B cell (primary cell): ENCODE measurements around the gene LCN9. TPM values are rescaled to one million over a fixed set of nuclear protein-coding genes. Genes with fewer than 3 reads are reported as not detected.

Source experiments
- ATAC-seq: fragments of 200-7000 bp; cut with Tn5 transposase; one replicate; pipeline ENCODE4 v1.10.0; 2021; ENCODE audit warnings: low read depth, mild to moderate bottlenecking, moderate number of reproducible peaks, moderate library complexity
- CTCF ChIA-PET: fragments of 350-600 bp; sonication (Branson Sonifier 250); formaldehyde crosslinking; loops from one replicate; lab custom pipeline; 2021; ENCODE audit warnings: antibody characterized with exemption, inconsistent platforms; lab: Charles Lee
- POLR2A ChIA-PET: fragments of 350-600 bp; sonication (Branson Sonifier 250); formaldehyde crosslinking; loops from one replicate; lab custom pipeline; 2021; ENCODE audit warnings: antibody characterized with exemption; lab: Charles Lee
- DNase-seq: peaks from one replicate; pipeline ENCODE4 v3.0.0; 2013
- H2AFZ ChIP-seq: 2 replicates; pipeline ENCODE4 v1.6.1; 2012; ENCODE audit warnings: mild to moderate bottlenecking, low read depth, low read length; ENCODE audit not compliant: insufficient read depth, poor library complexity, severe bottlenecking
- H3K27ac ChIP-seq, 2 donors: 1 replicate in 1 of 2; 2 replicates in 1 of 2; pipeline ENCODE4 v1.5.1; 2012 to 2013; ENCODE audit warnings: low read length in 2 of 2, mild to moderate bottlenecking in 2 of 2, moderate library complexity in 1 of 2
- H3K27me3 ChIP-seq, 4 experiments: fragments of 200-600 bp in 1 of 4; sonication (generic) in 1 of 4; replicated peaks in 1 of 4; 1 replicate in 2 of 4; 2 replicates in 2 of 4; pipeline versions ENCODE4 v1.6.1 to v1.7.0; 2013 to 2016; ENCODE audit warnings: low read length in 3 of 4, mild to moderate bottlenecking in 2 of 4, mixed read lengths in 1 of 4, moderate library complexity in 1 of 4; ENCODE audit not compliant: insufficient read depth in 4 of 4, control insufficient read depth in 3 of 4; ENCODE audit errors: control extremely low read depth in 1 of 4
- H3K36me3 ChIP-seq, 2 experiments: replicated peaks in 1 of 2; 1 replicate in 1 of 2; 2 replicates in 1 of 2; pipeline versions ENCODE4 v1.6.1 to v1.7.1; 2013; ENCODE audit warnings: low read length in 1 of 2; ENCODE audit not compliant: insufficient read depth in 2 of 2, control insufficient read depth in 1 of 2; ENCODE audit errors: control extremely low read depth in 1 of 2, extremely low read depth in 1 of 2
- H3K4me1 ChIP-seq, 2 donors: fragments of 200-600 bp in 1 of 2; sonication (generic) in 1 of 2; 1 replicate in 1 of 2; 2 replicates in 1 of 2; pipeline versions ENCODE4 v1.5.1 to v1.6.1; 2013 to 2017; ENCODE audit warnings: low read length in 2 of 2; ENCODE audit not compliant: control insufficient read depth in 2 of 2, insufficient read depth in 2 of 2
- H3K4me2 ChIP-seq: replicated peaks from 2 replicates; pipeline ENCODE3; 2012; ENCODE audit warnings: mild to moderate bottlenecking, low read depth, low read length; ENCODE audit not compliant: poor library complexity, severe bottlenecking
- H3K4me3 ChIP-seq, 5 experiments: fragments of 200-600 bp in 1 of 5; sonication (generic) in 1 of 5; 1 replicate in 3 of 5; 2 replicates in 2 of 5; pipeline versions ENCODE4 v1.5.1 to v1.7.0; 2011 to 2016; ENCODE audit warnings: low read length in 4 of 5, mild to moderate bottlenecking in 4 of 5, low read depth in 2 of 5, control low read depth in 1 of 5, moderate library complexity in 1 of 5; ENCODE audit not compliant: insufficient read depth in 1 of 5; ENCODE audit errors: control extremely low read depth in 1 of 5, extremely low read depth in 1 of 5
- H3K79me2 ChIP-seq: fragments of 200-600 bp; sonication (generic); one replicate; pipeline ENCODE4 v1.6.0; 2016; ENCODE audit warnings: low read length; ENCODE audit not compliant: control insufficient read depth, insufficient read depth
- H3K9ac ChIP-seq: fragments of 200-600 bp; sonication (generic); 2 replicates; pipeline ENCODE4 v1.6.1; 2017; ENCODE audit warnings: mild to moderate bottlenecking, low read length, moderate library complexity
- H3K9me3 ChIP-seq, 3 donors: one replicate each; pipeline versions ENCODE4 v1.6.1 to v1.7.1; 2013; ENCODE audit warnings: low read length in 2 of 3; ENCODE audit not compliant: control insufficient read depth in 2 of 3, insufficient read depth in 1 of 3; ENCODE audit errors: control extremely low read depth in 1 of 3
- H4K20me1 ChIP-seq: 2 replicates; pipeline ENCODE4 v1.6.0; 2012; ENCODE audit warnings: mild to moderate bottlenecking, low read length; ENCODE audit not compliant: insufficient read depth, control insufficient read depth, poor library complexity, severe bottlenecking
- H3K27ac Mint-ChIP-seq: one replicate; pipeline ENCODE4 v1.8.0; 2021; ENCODE audit warnings: mixed read lengths
- H3K27me3 Mint-ChIP-seq: one replicate; pipeline ENCODE4 v1.8.0; 2021; ENCODE audit warnings: mixed read lengths
- H3K4me1 Mint-ChIP-seq: one replicate; pipeline ENCODE4 v1.8.0; 2021; ENCODE audit warnings: mixed read lengths
- H3K4me3 Mint-ChIP-seq: one replicate; pipeline ENCODE4 v1.8.0; 2021; ENCODE audit warnings: mixed read lengths
- H3K9me3 Mint-ChIP-seq: one replicate; pipeline ENCODE4 v1.8.0; 2022; ENCODE audit warnings: mixed read lengths; ENCODE audit not compliant: insufficient read depth
- EZH2 ChIP-seq: IDR thresholded peaks from 2 replicates; pipeline ENCODE4 v1.6.1; 2012; ENCODE audit warnings: borderline replicate concordance, low read depth, mild to moderate bottlenecking, moderate library complexity, low read length; ENCODE audit not compliant: insufficient read depth, poor library complexity, severe bottlenecking
- WGBS: methylation state at CpG from one replicate; pipeline ENCODE4 v1.1.5; 2013; ENCODE audit warnings: missing lambda C conversion rate; ENCODE audit not compliant: insufficient coverage; 5-methylcytosine and 5-hydroxymethylcytosine counted together
- intact Hi-C: fragments of 100-400 bp; cut with micrococcal nuclease; formaldehyde crosslinking; loops from one replicate; pipeline ENCODE4 v1.10.0; 2022
- polyA plus RNA-seq: library from polyadenylated mRNA; depleted of rRNA; stranded (reverse); fragments of >200 nt; gene quantifications from 2 replicates; pipeline ENCODE4 v1.2.3, GENCODE V29; 2012
- total RNA-seq, 2 donors: library from RNA; stranded (reverse); fragments of 120-200 nt in 1 of 2; gene quantifications; 1 replicate in 1 of 2; 2 replicates in 1 of 2; pipeline versions ENCODE4 v1.2.3 to v1.2.4, GENCODE V29; 2013 to 2022
- TF ChIP-seq, protein P1 (sequence below): fragments of 200-600 bp; IDR thresholded peaks from one replicate; pipeline ENCODE4 v1.8.0; 2022; ENCODE audit warnings: antibody characterized with exemption, mild to moderate bottlenecking

Gene LCN9
- total and polyA plus RNA-seq, 2 donors (not counting 1 experiment from before 2014, with no cell fraction given) = not detected

DNA sequence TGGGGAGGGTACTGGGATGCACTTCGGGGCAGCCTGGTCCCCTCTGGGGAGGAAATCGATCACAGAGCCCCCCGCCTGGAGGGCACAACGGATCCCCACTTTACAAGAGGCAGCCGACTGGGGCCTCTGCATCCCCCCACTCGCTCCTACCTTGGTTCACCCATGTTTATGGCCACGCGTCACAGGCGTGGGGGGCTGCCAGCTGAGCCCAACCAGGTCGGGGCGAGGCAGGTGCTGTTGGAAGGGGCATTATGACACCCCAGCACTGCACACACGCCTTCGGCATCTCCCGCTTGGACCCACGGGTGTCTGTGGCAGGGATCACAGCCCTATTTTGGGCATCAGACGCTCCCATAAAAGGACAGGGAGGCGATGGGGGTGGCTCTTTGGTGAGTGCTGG lies 21.6 kb downstream of the LCN9 start:
- intact Hi-C loops = no loop called here
- no peaks in the 10 kb centered on the region for H3K4me1 ChIP-seq
- H2AFZ ChIP-seq = no peak overlapping the region
- peaks cover 0 to 4% (median 0%) of the 10 kb centered on the region in 3 donors for H3K9me3 ChIP-seq
- no peak overlapping the region for H3K9ac ChIP-seq
- H3K4me1 Mint-ChIP-seq = no peaks in the 10 kb centered on the region
- no peak overlapping the region for H3K4me3 Mint-ChIP-seq
- no peaks in the 10 kb centered on the region for H3K36me3 ChIP-seq
- no peak overlapping the region for H3K27ac ChIP-seq
- no peaks in the 10 kb centered on the region for H3K79me2 ChIP-seq
- peaks cover 3% of the 10 kb centered on the region for H3K27me3 Mint-ChIP-seq
- no peak overlapping the region for H3K4me3 ChIP-seq
- H3K4me2 ChIP-seq = no peak overlapping the region
- POLR2A ChIA-PET = no interaction called here
- CTCF ChIA-PET = no interaction called here
- H3K27me3 ChIP-seq = no peaks in the 10 kb centered on the region
- ATAC-seq (no peak), DNase-seq (no peak)
- H3K9me3 Mint-ChIP-seq = no peaks in the 10 kb centered on the region
- H4K20me1 ChIP-seq = no peaks in the 10 kb centered on the region
- TF ChIP-seq, protein P1, sequence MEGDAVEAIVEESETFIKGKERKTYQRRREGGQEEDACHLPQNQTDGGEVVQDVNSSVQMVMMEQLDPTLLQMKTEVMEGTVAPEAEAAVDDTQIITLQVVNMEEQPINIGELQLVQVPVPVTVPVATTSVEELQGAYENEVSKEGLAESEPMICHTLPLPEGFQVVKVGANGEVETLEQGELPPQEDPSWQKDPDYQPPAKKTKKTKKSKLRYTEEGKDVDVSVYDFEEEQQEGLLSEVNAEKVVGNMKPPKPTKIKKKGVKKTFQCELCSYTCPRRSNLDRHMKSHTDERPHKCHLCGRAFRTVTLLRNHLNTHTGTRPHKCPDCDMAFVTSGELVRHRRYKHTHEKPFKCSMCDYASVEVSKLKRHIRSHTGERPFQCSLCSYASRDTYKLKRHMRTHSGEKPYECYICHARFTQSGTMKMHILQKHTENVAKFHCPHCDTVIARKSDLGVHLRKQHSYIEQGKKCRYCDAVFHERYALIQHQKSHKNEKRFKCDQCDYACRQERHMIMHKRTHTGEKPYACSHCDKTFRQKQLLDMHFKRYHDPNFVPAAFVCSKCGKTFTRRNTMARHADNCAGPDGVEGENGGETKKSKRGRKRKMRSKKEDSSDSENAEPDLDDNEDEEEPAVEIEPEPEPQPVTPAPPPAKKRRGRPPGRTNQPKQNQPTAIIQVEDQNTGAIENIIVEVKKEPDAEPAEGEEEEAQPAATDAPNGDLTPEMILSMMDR = no peak
- TF ChIP-seq EZH2 = no peak
- H3K27ac Mint-ChIP-seq = no peak overlapping the region
- 79% methylated on average over 15 of the region's 17 CpGs for WGBS

DNA sequence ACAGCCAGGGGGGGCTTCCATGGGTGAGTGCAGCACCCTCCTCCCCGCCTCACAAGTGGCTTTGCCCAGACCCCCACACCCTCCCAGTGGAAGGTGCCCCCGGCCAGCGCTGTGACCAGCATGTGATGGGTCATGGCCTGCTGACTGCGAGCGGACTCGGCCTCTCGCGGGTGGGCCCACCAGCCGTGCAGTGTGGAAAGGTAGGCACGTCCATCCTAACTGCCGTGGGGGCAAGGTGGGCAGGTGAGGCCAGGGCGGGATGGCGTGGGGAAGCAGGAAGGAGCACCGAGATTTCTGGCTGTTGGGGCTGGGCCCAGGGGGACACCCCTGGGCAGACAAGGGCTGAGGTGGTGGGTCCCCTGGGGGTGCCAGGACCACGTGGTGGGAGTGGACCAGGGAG lies 24.1 kb downstream of the LCN9 start:
- H3K4me1 Mint-ChIP-seq = no peaks in the 10 kb centered on the region
- no peak overlapping the region for H3K4me3 ChIP-seq
- H3K27ac Mint-ChIP-seq = no peak overlapping the region
- no peak overlapping the region for H3K9ac ChIP-seq
- H4K20me1 ChIP-seq = no peaks in the 10 kb centered on the region
- H3K4me1 ChIP-seq = no peaks in the 10 kb centered on the region
- ChIA-PET CTCF (no interaction called here), POLR2A (no interaction called here)
- no peaks in the 10 kb centered on the region for H3K27me3 ChIP-seq
- no peak overlapping the region for H3K27ac ChIP-seq
- no peaks in the 10 kb centered on the region for H3K79me2 ChIP-seq
- H3K4me3 Mint-ChIP-seq = no peak overlapping the region
- ATAC-seq (no peak), DNase-seq (no peak)
- H3K9me3 ChIP-seq = peaks cover 0 to 7% (median 0%) of the 10 kb centered on the region in 3 donors
- WGBS = 85% methylated on average over 14 of the region's 15 CpGs
- peaks cover 6% of the 10 kb centered on the region for H3K27me3 Mint-ChIP-seq
- no peaks in the 10 kb centered on the region for H3K9me3 Mint-ChIP-seq
- TF ChIP-seq EZH2 = no peak
- TF ChIP-seq, protein P1 = no peak
- H3K4me2 ChIP-seq = no peak overlapping the region
- H2AFZ ChIP-seq = no peak overlapping the region
- intact Hi-C loops = no loop called here
- no peaks in the 10 kb centered on the region for H3K36me3 ChIP-seq
